HG02571 (cell line): ENCODE measurements around the gene B3GALT4.
"Not testable (repeated sequence)": the region's sequence is repeated elsewhere in the genome, so short reads cannot be mapped to it uniquely, and the experiment has no call there.

ENCODE experiments used
- ATAC-seq: cut with Tn5 transposase; IDR thresholded peaks from one replicate; pipeline ENCODE4 v1.9.1; 2021; ENCODE audit warnings: mild to moderate bottlenecking, moderate library complexity; ENCODE audit not compliant: unreplicated experiment

Gene B3GALT4

GRCh38 chr6:33271468-33272274 is 5.3 kb upstream of the B3GALT4 start, which contains the start of the genes RPS18 and VPS52:
Gene RPS18, plus strand, starts transcription at chr6:33272075. Its CDS starts 45 bp downstream, at chr6:33272120.
Gene VPS52, minus strand, starts transcription at chr6:33271876. Its CDS starts 201 bp downstream, at chr6:33271675.
- ATAC-seq, result peak; percentile 83

GRCh38 chr6:33272275-33273128 is 4.4 kb upstream of the B3GALT4 start:
- peak; percentile 7 for ATAC-seq

- ATAC-seq, result no peak
Observed at GRCh38 chr6:33273129-33273923, 3.6 kb upstream of the B3GALT4 start.

GRCh38 chr6:33273924-33274902 is 2.7 kb upstream of the B3GALT4 start:
- no peak for ATAC-seq

GRCh38 chr6:33275795-33276580 is 935 bp upstream of the B3GALT4 start:
- ATAC-seq, result not testable (repeated sequence)

- ATAC-seq, result no peak
Observed at GRCh38 chr6:33276581-33276863, 401 bp upstream of the B3GALT4 start.

GRCh38 chr6:33277663-33278391 is 904 bp downstream of the B3GALT4 start:
- no peak for ATAC-seq

- ATAC-seq, result no peak
Observed at GRCh38 chr6:33278392-33278741, 1.4 kb downstream of the B3GALT4 start.

- no peak for ATAC-seq
Observed at GRCh38 chr6:33278810-33279209, 1.9 kb downstream of the B3GALT4 start.

GRCh38 chr6:33279257-33279695 is 2.4 kb downstream of the B3GALT4 start:
- no peak for ATAC-seq

GRCh38 chr6:33279971-33280511 is 3.1 kb downstream of the B3GALT4 start:
- ATAC-seq, result no peak

GRCh38 chr6:33280539-33280938 is 3.6 kb downstream of the B3GALT4 start:
- ATAC-seq, result no peak

- ATAC-seq, result not testable (repeated sequence)
Observed at GRCh38 chr6:33285214-33285613, 8.3 kb downstream of the B3GALT4 start.

- ATAC-seq, result no peak
Observed at GRCh38 chr6:33286946-33287914, 10.3 kb downstream of the B3GALT4 start.

- ATAC-seq, result peak; percentile 6
Observed at GRCh38 chr6:33288141-33288920, 11.4 kb downstream of the B3GALT4 start.
